Panc1 (cell line): ENCODE data around the gene GALNTL6. TPM values are rescaled to one million over a fixed set of nuclear protein-coding genes. Genes with fewer than 3 reads are reported as not detected.

Source experiments
- ATAC-seq: fragments of 200-7000 bp; cut with Tn5 transposase; 2 replicates; pipeline ENCODE4 v1.9.1; 2020; ENCODE audit warnings: mild to moderate bottlenecking, moderate library complexity
- BruUV-seq: library from RNA; stranded (reverse); fragments of 400-500 nt; replicated peaks from 2 replicates; lab custom pipeline; 2021; lab: Mats Ljungman, UMichigan
- CTCF ChIA-PET: fragments of 300-600 bp; sonication (Branson Sonifier 250); formaldehyde crosslinking; loops from one replicate; lab custom pipeline; 2022; ENCODE audit warnings: antibody characterized with exemption; lab: Charles Lee
- POLR2A ChIA-PET: fragments of 300-600 bp; sonication (Branson Sonifier 250); formaldehyde crosslinking; loops from one replicate; lab custom pipeline; 2022; ENCODE audit warnings: antibody characterized with exemption; lab: Charles Lee
- DNase-seq: peaks from one replicate; pipeline ENCODE4 v3.0.0-alpha.2; 2010; ENCODE audit warnings: low read depth, low spot score
- H3K27ac ChIP-seq: 2 replicates; pipeline ENCODE4 v1.5.1; 2011; ENCODE audit warnings: mild to moderate bottlenecking, low read length, inconsistent platforms
- H3K27me3 ChIP-seq: fragments of 200-500 bp; sonication (Bioruptor generic); 2 replicates; pipeline ENCODE4 v1.6.0; 2014; ENCODE audit warnings: low read length, inconsistent platforms; ENCODE audit not compliant: control insufficient read depth, insufficient read depth
- H3K36me3 ChIP-seq: fragments of 200-500 bp; sonication (Bioruptor generic); 2 replicates; pipeline ENCODE4 v1.5.1; 2014; ENCODE audit warnings: inconsistent platforms, mild to moderate bottlenecking, low read length, moderate library complexity; ENCODE audit not compliant: control insufficient read depth, insufficient read depth
- H3K4me1 ChIP-seq: 2 replicates; pipeline ENCODE4 v1.5.1; 2011; ENCODE audit warnings: inconsistent platforms, mild to moderate bottlenecking, low read length, moderate library complexity; ENCODE audit not compliant: control insufficient read depth, insufficient read depth
- H3K4me3 ChIP-seq, 2 experiments: 2 replicates each; pipeline ENCODE4 v1.5.1; 2011 to 2012; ENCODE audit warnings: low read depth in 2 of 2, low read length in 2 of 2, mild to moderate bottlenecking in 2 of 2, inconsistent platforms in 1 of 2, moderate library complexity in 1 of 2
- H3K9me3 ChIP-seq: fragments of 200-500 bp; sonication (Bioruptor generic); 2 replicates; pipeline ENCODE4 v1.5.1; 2014; ENCODE audit warnings: low read depth, mild to moderate bottlenecking, inconsistent platforms, low read length, moderate library complexity; ENCODE audit not compliant: control insufficient read depth, insufficient read depth
- POLR2AphosphoS5 ChIP-seq: IDR thresholded peaks from 2 replicates; pipeline ENCODE4 v1.6.1; 2012; ENCODE audit warnings: mild to moderate bottlenecking, low read depth, low read length, moderate library complexity
- SIN3A ChIP-seq: IDR thresholded peaks from 2 replicates; pipeline ENCODE4 v1.6.1; 2012; ENCODE audit warnings: low read depth, mild to moderate bottlenecking, low read length, moderate library complexity, borderline replicate concordance; ENCODE audit not compliant: insufficient read depth
- TCF7L2 ChIP-seq: IDR thresholded peaks from 2 replicates; pipeline ENCODE4 v1.6.1; 2011; ENCODE audit warnings: mild to moderate bottlenecking, low read depth, low read length, inconsistent platforms
- in situ Hi-C: cut with HindIII; loops from 2 replicates; pipeline ENCODE4 v1.10.0; 2016; ENCODE audit warnings: low sequenced_read_pairs, low pct_unique_long_range_greater_than_20kb
- intact Hi-C: fragments of 100-400 bp; cut with micrococcal nuclease; formaldehyde crosslinking; loops from one replicate; pipeline ENCODE4 v1.10.0; 2022; ENCODE audit not compliant: unreplicated experiment
- total RNA-seq: library from RNA; stranded (reverse); gene quantifications from one replicate; pipeline ENCODE4 v1.2.1, GENCODE V29; 2021; ENCODE audit not compliant: unreplicated experiment
- TF ChIP-seq, protein P1 (sequence below): fragments of 450-650 bp; IDR thresholded peaks from 2 replicates; pipeline ENCODE4 v1.5.1; 2017; ENCODE audit warnings: mild to moderate bottlenecking
- TF ChIP-seq, protein P2 (sequence below), 2 experiments: IDR thresholded peaks; 2 replicates each; pipeline ENCODE4 v1.6.1; 2011 to 2012; ENCODE audit warnings: low read depth in 2 of 2, control low read depth in 1 of 2, low read length in 1 of 2, mild to moderate bottlenecking in 1 of 2, moderate library complexity in 1 of 2; ENCODE audit not compliant: insufficient read depth in 1 of 2

Gene GALNTL6
- total RNA-seq, 1 experiment from 2014 or later, result not detected

DNA sequence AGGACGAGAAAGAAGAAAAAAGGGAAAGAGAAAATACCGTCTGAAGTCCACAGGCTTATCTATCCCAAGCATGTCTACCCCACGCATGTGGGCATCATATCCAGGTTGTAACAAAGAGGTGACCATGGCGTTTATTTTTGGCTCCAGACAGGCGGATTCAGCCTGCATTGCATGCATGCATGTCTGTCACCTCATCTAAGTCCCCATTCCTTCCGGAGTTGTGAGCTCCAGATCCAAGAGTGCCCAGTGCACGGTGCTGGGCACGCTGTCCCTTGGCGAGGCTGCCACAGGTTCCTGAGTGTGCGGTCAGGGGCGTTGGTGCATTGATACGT, 905 bp upstream of the GALNTL6 start:
- no peaks in the 10 kb centered on the region for H3K27me3 ChIP-seq
- CTCF ChIA-PET, result no interaction called here
- no peak for ATAC-seq

DNA sequence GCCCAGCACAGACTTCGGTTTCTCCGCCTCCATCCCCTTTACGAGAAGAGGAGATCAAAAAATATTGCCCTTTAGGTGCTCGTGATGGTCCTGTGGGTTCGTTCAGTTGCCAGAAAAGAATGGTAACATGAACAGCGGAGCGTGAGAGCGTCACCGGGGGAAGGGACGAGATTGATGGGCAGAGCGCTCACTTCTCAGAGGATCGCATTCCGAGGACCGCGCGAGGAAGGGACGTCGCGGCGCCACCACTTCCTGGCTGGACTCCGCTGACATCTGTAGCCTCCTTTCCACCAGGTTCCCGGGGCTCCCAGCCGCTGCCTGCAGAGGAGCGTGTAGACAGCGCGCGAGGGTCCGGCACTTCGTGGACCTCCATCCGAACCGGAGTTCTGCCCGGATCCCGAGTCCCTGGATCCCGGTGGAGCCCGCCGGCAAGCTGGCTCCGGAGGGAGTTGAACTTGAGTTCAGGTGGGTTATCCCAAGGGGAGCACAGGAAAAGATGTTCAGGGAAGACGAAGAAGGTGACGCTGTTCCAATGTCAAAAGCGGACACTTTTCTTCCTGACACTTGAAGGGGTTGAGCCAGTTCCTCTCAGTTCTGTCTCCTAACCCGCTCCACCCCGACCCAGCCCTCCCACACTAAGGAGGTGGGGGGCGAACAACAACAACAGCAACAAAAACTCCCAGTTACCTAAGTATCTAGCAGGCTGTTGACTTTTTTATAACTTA, 484 bp downstream of the GALNTL6 start:
- TF ChIP-seq, protein P1, sequence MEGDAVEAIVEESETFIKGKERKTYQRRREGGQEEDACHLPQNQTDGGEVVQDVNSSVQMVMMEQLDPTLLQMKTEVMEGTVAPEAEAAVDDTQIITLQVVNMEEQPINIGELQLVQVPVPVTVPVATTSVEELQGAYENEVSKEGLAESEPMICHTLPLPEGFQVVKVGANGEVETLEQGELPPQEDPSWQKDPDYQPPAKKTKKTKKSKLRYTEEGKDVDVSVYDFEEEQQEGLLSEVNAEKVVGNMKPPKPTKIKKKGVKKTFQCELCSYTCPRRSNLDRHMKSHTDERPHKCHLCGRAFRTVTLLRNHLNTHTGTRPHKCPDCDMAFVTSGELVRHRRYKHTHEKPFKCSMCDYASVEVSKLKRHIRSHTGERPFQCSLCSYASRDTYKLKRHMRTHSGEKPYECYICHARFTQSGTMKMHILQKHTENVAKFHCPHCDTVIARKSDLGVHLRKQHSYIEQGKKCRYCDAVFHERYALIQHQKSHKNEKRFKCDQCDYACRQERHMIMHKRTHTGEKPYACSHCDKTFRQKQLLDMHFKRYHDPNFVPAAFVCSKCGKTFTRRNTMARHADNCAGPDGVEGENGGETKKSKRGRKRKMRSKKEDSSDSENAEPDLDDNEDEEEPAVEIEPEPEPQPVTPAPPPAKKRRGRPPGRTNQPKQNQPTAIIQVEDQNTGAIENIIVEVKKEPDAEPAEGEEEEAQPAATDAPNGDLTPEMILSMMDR, result no peak
- no peak for TF ChIP-seq SIN3A
- TF ChIP-seq TCF7L2, result no peak
- no peak for TF ChIP-seq POLR2AphosphoS5
- TF ChIP-seq, protein P2, sequence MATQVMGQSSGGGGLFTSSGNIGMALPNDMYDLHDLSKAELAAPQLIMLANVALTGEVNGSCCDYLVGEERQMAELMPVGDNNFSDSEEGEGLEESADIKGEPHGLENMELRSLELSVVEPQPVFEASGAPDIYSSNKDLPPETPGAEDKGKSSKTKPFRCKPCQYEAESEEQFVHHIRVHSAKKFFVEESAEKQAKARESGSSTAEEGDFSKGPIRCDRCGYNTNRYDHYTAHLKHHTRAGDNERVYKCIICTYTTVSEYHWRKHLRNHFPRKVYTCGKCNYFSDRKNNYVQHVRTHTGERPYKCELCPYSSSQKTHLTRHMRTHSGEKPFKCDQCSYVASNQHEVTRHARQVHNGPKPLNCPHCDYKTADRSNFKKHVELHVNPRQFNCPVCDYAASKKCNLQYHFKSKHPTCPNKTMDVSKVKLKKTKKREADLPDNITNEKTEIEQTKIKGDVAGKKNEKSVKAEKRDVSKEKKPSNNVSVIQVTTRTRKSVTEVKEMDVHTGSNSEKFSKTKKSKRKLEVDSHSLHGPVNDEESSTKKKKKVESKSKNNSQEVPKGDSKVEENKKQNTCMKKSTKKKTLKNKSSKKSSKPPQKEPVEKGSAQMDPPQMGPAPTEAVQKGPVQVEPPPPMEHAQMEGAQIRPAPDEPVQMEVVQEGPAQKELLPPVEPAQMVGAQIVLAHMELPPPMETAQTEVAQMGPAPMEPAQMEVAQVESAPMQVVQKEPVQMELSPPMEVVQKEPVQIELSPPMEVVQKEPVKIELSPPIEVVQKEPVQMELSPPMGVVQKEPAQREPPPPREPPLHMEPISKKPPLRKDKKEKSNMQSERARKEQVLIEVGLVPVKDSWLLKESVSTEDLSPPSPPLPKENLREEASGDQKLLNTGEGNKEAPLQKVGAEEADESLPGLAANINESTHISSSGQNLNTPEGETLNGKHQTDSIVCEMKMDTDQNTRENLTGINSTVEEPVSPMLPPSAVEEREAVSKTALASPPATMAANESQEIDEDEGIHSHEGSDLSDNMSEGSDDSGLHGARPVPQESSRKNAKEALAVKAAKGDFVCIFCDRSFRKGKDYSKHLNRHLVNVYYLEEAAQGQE (IDR thresholded peaks at IDR 0.05; ENCODE audit: insufficient read depth in 1 of 2, low read depth in 2 of 2, low read length in 1 of 2), result no peak
- H3K27ac ChIP-seq, result no peak overlapping the region
- no peaks in the 10 kb centered on the region for H3K27me3 ChIP-seq
- H3K4me1 ChIP-seq, result no peaks in the 10 kb centered on the region
- POLR2A ChIA-PET, result no interaction called here
- no peaks in the 10 kb centered on the region for H3K9me3 ChIP-seq
- intact Hi-C loops (no loop called here), in situ Hi-C loops (no loop called here)
- no peak overlapping the region; a peak in 1 of 4 replicates for H3K4me3 ChIP-seq
- BruUV-seq, result no TSS peak
- ATAC-seq (no peak), DNase-seq (no peak)
- H3K36me3 ChIP-seq, result no peaks in the 10 kb centered on the region
- CTCF ChIA-PET, result no interaction called here

More for the DNA sequence above, 905 bp upstream of the GALNTL6 start:
- BruUV-seq, result no TSS peak
- no peak for TF ChIP-seq SIN3A
- no peak for TF ChIP-seq TCF7L2
- TF ChIP-seq, protein P1, result no peak
- no peak for TF ChIP-seq POLR2AphosphoS5
- TF ChIP-seq, protein P2 (IDR thresholded peaks at IDR 0.05; ENCODE audit: insufficient read depth in 1 of 2, low read depth in 2 of 2, low read length in 1 of 2), result no peak
- Histone ChIP-seq H3K27ac (no peak overlapping the region), H3K4me3 (no peak overlapping the region), H3K36me3 (no peaks in the 10 kb centered on the region), H3K9me3 (no peaks in the 10 kb centered on the region), H3K4me1 (no peaks in the 10 kb centered on the region)
- in situ Hi-C loops (no loop called here), intact Hi-C loops (no loop called here)
- POLR2A ChIA-PET, result no interaction called here
- DNase-seq, result no peak
